Memory B cell (primary cell): Measurements from ENCODE around the gene RXRG.
"Not testable (repeated sequence)": the region's sequence is repeated elsewhere in the genome, so short reads cannot be mapped to it uniquely, and the experiment has no call there.

Source experiments
- ATAC-seq: fragments of 150-1000 bp; cut with Tn5 transposase; 2 replicates; pipeline ENCODE4 v1.10.0; 2021; ENCODE audit warnings: low read depth, mild to moderate bottlenecking, moderate library complexity
- DNase-seq, 2 donors: peaks; one replicate each; pipeline ENCODE4 v3.0.0; 2022; ENCODE audit warnings: low spot score in 2 of 2
- H3K27ac Mint-ChIP-seq: one replicate; pipeline ENCODE4 v1.8.0; 2022; ENCODE audit warnings: mild to moderate bottlenecking, moderate library complexity, mixed read lengths
- H3K27me3 Mint-ChIP-seq: one replicate; pipeline ENCODE4 v1.8.0; 2022; ENCODE audit warnings: mixed read lengths
- H3K36me3 Mint-ChIP-seq: one replicate; pipeline ENCODE4 v1.8.0; 2022; ENCODE audit warnings: mild to moderate bottlenecking, mixed read lengths
- H3K4me1 Mint-ChIP-seq: one replicate; pipeline ENCODE4 v1.8.0; 2022; ENCODE audit warnings: mixed read lengths
- H3K4me3 Mint-ChIP-seq: one replicate; pipeline ENCODE4 v1.8.0; 2022; ENCODE audit warnings: mild to moderate bottlenecking, moderate library complexity, mixed read lengths
- H3K9me3 Mint-ChIP-seq: one replicate; pipeline ENCODE4 v1.8.0; 2022; ENCODE audit warnings: mixed read lengths

RXRG gene

GRCh38 chr1:165467706-165468105 lies 22.8 kb upstream of the RXRG start:
- H3K4me1 Mint-ChIP-seq, result no peaks in the 10 kb centered on the region
- DNase-seq (no peak), ATAC-seq (no peak)
- H3K9me3 Mint-ChIP-seq, result no peaks in the 10 kb centered on the region
- H3K27me3 Mint-ChIP-seq, result peaks cover 19% of the 10 kb centered on the region
- H3K36me3 Mint-ChIP-seq, result no peaks in the 10 kb centered on the region
- H3K27ac Mint-ChIP-seq, result no peak overlapping the region
- H3K4me3 Mint-ChIP-seq, result no peak overlapping the region

GRCh38 chr1:165463978-165464377 lies 19.1 kb upstream of the RXRG start:
- Mint-ChIP-seq H3K27ac (no peak overlapping the region), H3K27me3 (peaks cover 10% of the 10 kb centered on the region), H3K4me3 (no peak overlapping the region), H3K36me3 (no peaks in the 10 kb centered on the region), H3K4me1 (no peaks in the 10 kb centered on the region), H3K9me3 (no peaks in the 10 kb centered on the region)
- no peak for ATAC-seq
- DNase-seq, result no peak

GRCh38 chr1:165459683-165460082 lies 14.8 kb upstream of the RXRG start:
- H3K27ac Mint-ChIP-seq, DNase-seq, H3K27me3 Mint-ChIP-seq, H3K36me3 Mint-ChIP-seq, H3K4me3 Mint-ChIP-seq, H3K4me1 Mint-ChIP-seq, H3K9me3 Mint-ChIP-seq, ATAC-seq: not testable (repeated sequence)

GRCh38 chr1:165456861-165457260 lies 11.9 kb upstream of the RXRG start:
- no peaks in the 10 kb centered on the region for H3K9me3 Mint-ChIP-seq
- H3K4me3 Mint-ChIP-seq, result no peak overlapping the region
- no peak overlapping the region for H3K27ac Mint-ChIP-seq
- H3K4me1 Mint-ChIP-seq, result no peaks in the 10 kb centered on the region
- no peak for DNase-seq
- peaks cover 5% of the 10 kb centered on the region for H3K27me3 Mint-ChIP-seq
- H3K36me3 Mint-ChIP-seq, result no peaks in the 10 kb centered on the region
- no peak for ATAC-seq

GRCh38 chr1:165456114-165456513 lies 11.2 kb upstream of the RXRG start:
- DNase-seq (no peak), ATAC-seq (no peak)
- Mint-ChIP-seq H3K27ac (no peak overlapping the region), H3K27me3 (peaks cover 5% of the 10 kb centered on the region), H3K4me1 (no peaks in the 10 kb centered on the region), H3K4me3 (no peak overlapping the region), H3K9me3 (no peaks in the 10 kb centered on the region), H3K36me3 (no peaks in the 10 kb centered on the region)

- H3K36me3 Mint-ChIP-seq, result no peaks in the 10 kb centered on the region
- H3K27me3 Mint-ChIP-seq, result peaks cover 6% of the 10 kb centered on the region
- ATAC-seq (no peak), DNase-seq (no peak)
- H3K4me1 Mint-ChIP-seq, result no peaks in the 10 kb centered on the region
- H3K27ac Mint-ChIP-seq, result no peak overlapping the region
- H3K4me3 Mint-ChIP-seq, result no peak overlapping the region
- no peaks in the 10 kb centered on the region for H3K9me3 Mint-ChIP-seq
These were observed 10.2 kb upstream of the RXRG start for GRCh38 chr1:165455111-165455510.

GRCh38 chr1:165454091-165454610 lies 9.2 kb upstream of the RXRG start:
- Mint-ChIP-seq H3K4me1 (no peaks in the 10 kb centered on the region), H3K27me3 (peaks cover 8% of the 10 kb centered on the region), H3K36me3 (no peaks in the 10 kb centered on the region), H3K4me3 (no peak overlapping the region), H3K9me3 (no peaks in the 10 kb centered on the region), H3K27ac (no peak overlapping the region)
- ATAC-seq, result no peak
- no peak for DNase-seq

GRCh38 chr1:165452336-165453130 lies 7.6 kb upstream of the RXRG start:
- Mint-ChIP-seq H3K4me1 (no peaks in the 10 kb centered on the region), H3K9me3 (peaks cover 2% of the 10 kb centered on the region), H3K27me3 (peaks cover 13% of the 10 kb centered on the region), H3K36me3 (no peaks in the 10 kb centered on the region), H3K27ac (no peak overlapping the region), H3K4me3 (no peak overlapping the region)
- ATAC-seq (no peak), DNase-seq (no peak)

- DNase-seq, result no peak
- Mint-ChIP-seq H3K27ac (no peak overlapping the region), H3K4me1 (no peaks in the 10 kb centered on the region), H3K36me3 (no peaks in the 10 kb centered on the region), H3K27me3 (peaks cover 18% of the 10 kb centered on the region), H3K9me3 (peaks cover 2% of the 10 kb centered on the region), H3K4me3 (no peak overlapping the region)
- ATAC-seq, result no peak
These were observed 6.8 kb upstream of the RXRG start for GRCh38 chr1:165451691-165452090.

- no peaks in the 10 kb centered on the region for H3K36me3 Mint-ChIP-seq
- H3K4me3 Mint-ChIP-seq, result no peak overlapping the region
- no peak overlapping the region for H3K27ac Mint-ChIP-seq
- no peak for DNase-seq
- peaks cover 18% of the 10 kb centered on the region for H3K27me3 Mint-ChIP-seq
- H3K9me3 Mint-ChIP-seq, result peaks cover 2% of the 10 kb centered on the region
- H3K4me1 Mint-ChIP-seq, result no peaks in the 10 kb centered on the region
- ATAC-seq, result no peak
These were observed 4.2 kb upstream of the RXRG start for GRCh38 chr1:165449131-165449530.

GRCh38 chr1:165445388-165445787 lies 462 bp upstream of the RXRG start:
- no peak for ATAC-seq
- H3K4me1 Mint-ChIP-seq, result no peaks in the 10 kb centered on the region
- H3K36me3 Mint-ChIP-seq, result no peaks in the 10 kb centered on the region
- no peak for DNase-seq
- no peak overlapping the region for H3K4me3 Mint-ChIP-seq
- no peak overlapping the region for H3K27ac Mint-ChIP-seq
- peaks cover 2% of the 10 kb centered on the region for H3K9me3 Mint-ChIP-seq
- peaks cover 30% of the 10 kb centered on the region for H3K27me3 Mint-ChIP-seq

- ATAC-seq, result no peak
These were observed 1.2 kb downstream of the RXRG start for GRCh38 chr1:165443539-165444311.

GRCh38 chr1:165442653-165443052 lies 2.3 kb downstream of the RXRG start:
- Mint-ChIP-seq H3K4me3 (no peak overlapping the region), H3K4me1 (no peaks in the 10 kb centered on the region), H3K9me3 (no peaks in the 10 kb centered on the region), H3K27me3 (peaks cover 22% of the 10 kb centered on the region), H3K36me3 (no peaks in the 10 kb centered on the region), H3K27ac (no peak overlapping the region)
- DNase-seq (no peak), ATAC-seq (no peak)

More at GRCh38 chr1:165443539-165444311, 1.2 kb downstream of the RXRG start:
- Mint-ChIP-seq H3K27ac (no peak overlapping the region), H3K9me3 (peaks cover 2% of the 10 kb centered on the region), H3K36me3 (no peaks in the 10 kb centered on the region), H3K4me3 (no peak overlapping the region), H3K27me3 (peaks cover 27% of the 10 kb centered on the region), H3K4me1 (no peaks in the 10 kb centered on the region)
- no peak for DNase-seq

- Mint-ChIP-seq H3K9me3 (no peaks in the 10 kb centered on the region), H3K4me3 (no peak overlapping the region), H3K36me3 (no peaks in the 10 kb centered on the region), H3K4me1 (no peaks in the 10 kb centered on the region), H3K27me3 (peaks cover 21% of the 10 kb centered on the region), H3K27ac (no peak overlapping the region)
- ATAC-seq, result no peak
- no peak for DNase-seq
These were observed 2.9 kb downstream of the RXRG start for GRCh38 chr1:165442053-165442452.
